Measurements from ENCODE around the gene PRKCE. TPM values are rescaled to one million over a fixed set of nuclear protein-coding genes. Genes with fewer than 3 reads are reported as not detected.

PRKCE gene
- total RNA-seq, 1 experiment from 2014 or later, result 1.3 TPM

- H2BK5ac ChIP-seq (ENCODE audit: insufficient read length, low read length), result no peak overlapping the region
- no peaks in the 10 kb centered on the region for H3K4me1 ChIP-seq (ENCODE audit: insufficient read depth, low read length)
- H3K9me3 ChIP-seq (ENCODE audit: control insufficient read depth, low read depth, low read length), result no peaks in the 10 kb centered on the region
- H2BK120ac ChIP-seq (ENCODE audit: low read depth, low read length, poor library complexity, severe bottlenecking), result no peak overlapping the region
- no peak overlapping the region for H3K4me3 Mint-ChIP-seq
- no peak overlapping the region for H3K56ac ChIP-seq (ENCODE audit: insufficient read length, low read depth, low read length)
- H3K79me1 ChIP-seq (ENCODE audit: insufficient read depth, low read depth, low read length, poor library complexity, severe bottlenecking), result no peaks in the 10 kb centered on the region
- H3K23me2 ChIP-seq (ENCODE audit: insufficient read length, low read depth, low read length, poor library complexity, severe bottlenecking), result no peaks in the 10 kb centered on the region
- H4K5ac ChIP-seq (ENCODE audit: insufficient read length, low read depth, low read length), result no peak overlapping the region
- no peak overlapping the region for H2AFZ ChIP-seq (ENCODE audit: low read length)
- H2BK12ac ChIP-seq (ENCODE audit: insufficient read length, low read depth, low read length), result no peak overlapping the region
- peaks cover 4 to 11% of the 10 kb centered on the region in 2 experiments; a peak in 3 of 4 replicates for H3K4me1 Mint-ChIP-seq
- no peak overlapping the region for H2BK20ac ChIP-seq (ENCODE audit: low read depth, low read length, poor library complexity, severe bottlenecking)
- no peaks in the 10 kb centered on the region for H3K79me2 ChIP-seq (ENCODE audit: insufficient read depth, low read length)
- H3K4ac ChIP-seq (ENCODE audit: low read depth, low read length), result no peak overlapping the region
- no peak overlapping the region for H4K91ac ChIP-seq (ENCODE audit: insufficient read length, low read depth, low read length)
- H3T11ph ChIP-seq (ENCODE audit: low read length), result no peak overlapping the region
- H3K4me2 ChIP-seq (ENCODE audit: insufficient read depth, insufficient read length, low read length), result no peak overlapping the region
- no peak overlapping the region for H3K23ac ChIP-seq (ENCODE audit: insufficient read length, low read depth, low read length)
- TF ChIP-seq CTCF (conservative IDR thresholded peaks at IDR 0.05), result no peak
- H3K9ac ChIP-seq (ENCODE audit: extremely low read depth, insufficient read length, low read length), result no peak overlapping the region
- H3K27ac Mint-ChIP-seq, result no peak overlapping the region
- H3K27me3 Mint-ChIP-seq (ENCODE audit: low read depth), result peaks cover 1% of the 10 kb centered on the region; the same call in 1 of the 2 replicates
- no peaks in the 10 kb centered on the region for H4K20me1 ChIP-seq (ENCODE audit: control insufficient read depth, insufficient read depth, insufficient read length)
- H3K27me3 ChIP-seq (ENCODE audit: insufficient read depth, low read length), result no peaks in the 10 kb centered on the region
- H3K9me3 Mint-ChIP-seq, result no peaks in the 10 kb centered on the region
- H3K14ac ChIP-seq (ENCODE audit: insufficient read depth, low read length), result no peak overlapping the region
- no CpG with 5 or more reads among the region's 3 CpGs for WGBS (ENCODE audit: extremely low coverage, insufficient read length, low lambda C conversion rate)
- H4K8ac ChIP-seq (replicated peaks; ENCODE audit: insufficient read length, low read depth, low read length), result no peak overlapping the region
- H2AK5ac ChIP-seq (ENCODE audit: insufficient read length, low read length), result no peak overlapping the region
- no peak overlapping the region for H3K27ac ChIP-seq (ENCODE audit: insufficient read length, low read depth, low read length)
- H3K18ac ChIP-seq (ENCODE audit: insufficient read length, low read depth, low read length), result no peak overlapping the region
- no peaks in the 10 kb centered on the region for H3K36me3 Mint-ChIP-seq (ENCODE audit: insufficient read depth in 1 of 3, low read depth in 3 of 3)
- no peak overlapping the region for H2BK15ac ChIP-seq (ENCODE audit: low read depth, low read length)
- no peak for DNase-seq
Observed at GRCh38 chr2:45909171-45909565, 257.7 kb downstream of the PRKCE start.
